ENCODE measurements around the gene ZBTB7B.
A peak's percentile ranks its signal among the peaks of the same experiment; 100 is the strongest.

Gene ZBTB7B

GRCh38 chr1:155061381-155062150 lies 59.0 kb downstream of the ZBTB7B start:
- Histone ChIP-seq H3K36me3 (replicated peaks) (peaks cover 15% of the 10 kb centered on the region), H3K27me3 (replicated peaks) (no peaks in the 10 kb centered on the region), H3K4me3 (ENCODE audit: low read depth, low read length) (no peak overlapping the region), H3K27ac (no peak overlapping the region)
- peak; percentile 81 for DNase-seq
- peak; percentile 99 for TF ChIP-seq CTCF (IDR thresholded peaks at IDR 0.05; ENCODE audit: low read depth, low read length, missing control alignments)
- in situ Hi-C loops (cut with HindIII; ENCODE audit: low pct_ligation_motif_present, low sequenced_read_pairs) = no loop called here

GRCh38 chr1:155062151-155062686 lies 59.6 kb downstream of the ZBTB7B start:
- no peak overlapping the region for H3K4me3 ChIP-seq (ENCODE audit: low read depth, low read length)
- in situ Hi-C loops (cut with HindIII; ENCODE audit: low pct_ligation_motif_present, low sequenced_read_pairs) = no loop called here
- no peaks in the 10 kb centered on the region for H3K27me3 ChIP-seq (replicated peaks)
- peaks cover 14% of the 10 kb centered on the region for H3K36me3 ChIP-seq (replicated peaks)
- no peak for DNase-seq
- peak; percentile 18 for TF ChIP-seq CTCF (IDR thresholded peaks at IDR 0.05; ENCODE audit: low read depth, low read length, missing control alignments)
- H3K27ac ChIP-seq = no peak overlapping the region

GRCh38 chr1:155062702-155063411 lies 60.3 kb downstream of the ZBTB7B start:
- in situ Hi-C loops (cut with HindIII; ENCODE audit: low pct_ligation_motif_present, low sequenced_read_pairs) = no loop called here
- peak; percentile 94 for TF ChIP-seq CTCF (IDR thresholded peaks at IDR 0.05; ENCODE audit: low read depth, low read length, missing control alignments)
- peak; percentile 48 for DNase-seq
- H3K4me3 ChIP-seq (ENCODE audit: low read depth, low read length) = peak overlapping the region; percentile 91
- H3K36me3 ChIP-seq (replicated peaks) = peaks cover 10% of the 10 kb centered on the region
- H3K27ac ChIP-seq = no peak overlapping the region
- H3K27me3 ChIP-seq (replicated peaks) = no peaks in the 10 kb centered on the region

- H3K27ac ChIP-seq = peak within 1 kb of the TSS; percentile 66
- in situ Hi-C loops (cut with HindIII; ENCODE audit: low pct_ligation_motif_present, low sequenced_read_pairs) = no loop called here
- peak; percentile 76 for DNase-seq
- H3K36me3 ChIP-seq (replicated peaks) = peaks cover 5% of the 10 kb centered on the region
- H3K4me3 ChIP-seq (ENCODE audit: low read depth, low read length) = peak within 1 kb of the TSS; percentile 91
- no peak for TF ChIP-seq CTCF (IDR thresholded peaks at IDR 0.05; ENCODE audit: low read depth, low read length, missing control alignments)
- H3K27me3 ChIP-seq (replicated peaks) = no peaks in the 10 kb centered on the region
Measured at GRCh38 chr1:155063550-155064110, 61.0 kb downstream of the ZBTB7B start, which contains the start of gene EFNA4. EFNA4 (plus strand) TSS chr1:155063740; CDS start chr1:155063824, 84 bp downstream.

- no peak for DNase-seq
- H3K4me3 ChIP-seq (ENCODE audit: low read depth, low read length) = peak overlapping the region; percentile 91
- in situ Hi-C loops (cut with HindIII; ENCODE audit: low pct_ligation_motif_present, low sequenced_read_pairs) = no loop called here
- H3K27ac ChIP-seq = no peak overlapping the region
- peaks cover 3% of the 10 kb centered on the region for H3K36me3 ChIP-seq (replicated peaks)
- no peak for TF ChIP-seq CTCF (IDR thresholded peaks at IDR 0.05; ENCODE audit: low read depth, low read length, missing control alignments)
- H3K27me3 ChIP-seq (replicated peaks) = no peaks in the 10 kb centered on the region
Measured at GRCh38 chr1:155064111-155064831, 61.7 kb downstream of the ZBTB7B start.

Data from brain microvascular endothelial cell (primary cell).